Loucy (cell line): ENCODE measurements around the gene TAB2.
"Not testable (repeated sequence)": the region's sequence is repeated elsewhere in the genome, so short reads cannot be mapped to it uniquely, and the experiment has no call there.

Experiments
- H2AFZ ChIP-seq: fragments of 200-600 bp; sonication (generic); 2 replicates; pipeline ENCODE4 v1.6.0; 2016; ENCODE audit warnings: antibody characterized with exemption, mild to moderate bottlenecking, low read length, moderate library complexity
- H3F3A ChIP-seq: fragments of 200-600 bp; 2 replicates; pipeline ENCODE4 v1.6.0; 2016; ENCODE audit warnings: antibody characterized with exemption, low read depth, mild to moderate bottlenecking
- H3K27me3 ChIP-seq: fragments of 200-600 bp; sonication (generic); 2 replicates; pipeline ENCODE4 v1.6.1; 2014; ENCODE audit warnings: low read length, mild to moderate bottlenecking; ENCODE audit not compliant: insufficient read depth, poor library complexity, severe bottlenecking
- H3K36me3 ChIP-seq: fragments of 200-600 bp; sonication (generic); 2 replicates; pipeline ENCODE4 v1.6.1; 2016; ENCODE audit warnings: low read length; ENCODE audit not compliant: insufficient read depth
- H3K4me1 ChIP-seq: fragments of 200-600 bp; sonication (generic); 2 replicates; pipeline ENCODE4 v1.5.1; 2014; ENCODE audit warnings: low read length, mild to moderate bottlenecking; ENCODE audit not compliant: insufficient read depth, poor library complexity, severe bottlenecking
- H3K4me2 ChIP-seq: fragments of 200-600 bp; sonication (generic); 2 replicates; pipeline ENCODE4 v1.6.0; 2014; ENCODE audit warnings: antibody characterized with exemption, low read length, low read depth, mild to moderate bottlenecking; ENCODE audit not compliant: poor library complexity, severe bottlenecking
- H3K4me3 ChIP-seq: fragments of 200-600 bp; sonication (generic); 2 replicates; pipeline ENCODE4 v1.5.1; 2014; ENCODE audit warnings: low read length, mild to moderate bottlenecking, mixed read lengths; ENCODE audit not compliant: poor library complexity, severe bottlenecking
- H3K79me2 ChIP-seq: fragments of 200-600 bp; sonication (generic); 2 replicates; pipeline ENCODE4 v1.6.1; 2014; ENCODE audit warnings: low read length; ENCODE audit not compliant: insufficient read depth
- H3K9ac ChIP-seq: fragments of 200-600 bp; sonication (generic); 2 replicates; pipeline ENCODE4 v1.6.0; 2014; ENCODE audit warnings: mild to moderate bottlenecking, low read depth, low read length, moderate library complexity; ENCODE audit not compliant: poor library complexity, severe bottlenecking
- H3K9me2 ChIP-seq: fragments of 200-600 bp; sonication (generic); replicated peaks from 2 replicates; pipeline ENCODE4 v1.6.1; 2016; ENCODE audit warnings: low read depth, low read length, mixed read lengths
- H3K9me3 ChIP-seq: fragments of 200-600 bp; sonication (generic); 2 replicates; pipeline ENCODE4 v1.6.1; 2014; ENCODE audit warnings: mild to moderate bottlenecking, antibody characterized with exemption, low read length, low read depth; ENCODE audit not compliant: insufficient read depth
- H4K20me1 ChIP-seq: fragments of 200-600 bp; sonication (generic); 2 replicates; pipeline ENCODE4 v1.6.0; 2014; ENCODE audit warnings: antibody characterized with exemption, low read length, mild to moderate bottlenecking; ENCODE audit not compliant: insufficient read depth, poor library complexity, severe bottlenecking
- EZH2phosphoT487 ChIP-seq: fragments of 200-600 bp; IDR thresholded peaks from 2 replicates; pipeline ENCODE4 v1.6.1; 2018; ENCODE audit warnings: antibody characterized with exemption, mild to moderate bottlenecking, moderate library complexity, borderline replicate concordance
- TF ChIP-seq, protein P1 (sequence below): fragments of 200-600 bp; sonication (generic); conservative IDR thresholded peaks from 2 replicates; pipeline ENCODE4 v1.5.1; 2014; ENCODE audit warnings: mild to moderate bottlenecking, antibody characterized with exemption, low read length

Gene TAB2

GRCh38 chr6:149343501-149343900 lies 26.0 kb downstream of the TAB2 start:
- H3K36me3 ChIP-seq, result peaks cover 10% of the 10 kb centered on the region; the same call in 1 of the 2 replicates
- H4K20me1 ChIP-seq, result peaks cover 65% of the 10 kb centered on the region
- H3K9ac ChIP-seq, result no peak overlapping the region
- no peaks in the 10 kb centered on the region for H3F3A ChIP-seq
- no peaks in the 10 kb centered on the region for H3K9me3 ChIP-seq
- no peak overlapping the region for H2AFZ ChIP-seq
- no peak overlapping the region for H3K4me2 ChIP-seq
- no peaks in the 10 kb centered on the region for H3K9me2 ChIP-seq
- peaks cover 31% of the 10 kb centered on the region for H3K4me1 ChIP-seq
- TF ChIP-seq, protein P1, sequence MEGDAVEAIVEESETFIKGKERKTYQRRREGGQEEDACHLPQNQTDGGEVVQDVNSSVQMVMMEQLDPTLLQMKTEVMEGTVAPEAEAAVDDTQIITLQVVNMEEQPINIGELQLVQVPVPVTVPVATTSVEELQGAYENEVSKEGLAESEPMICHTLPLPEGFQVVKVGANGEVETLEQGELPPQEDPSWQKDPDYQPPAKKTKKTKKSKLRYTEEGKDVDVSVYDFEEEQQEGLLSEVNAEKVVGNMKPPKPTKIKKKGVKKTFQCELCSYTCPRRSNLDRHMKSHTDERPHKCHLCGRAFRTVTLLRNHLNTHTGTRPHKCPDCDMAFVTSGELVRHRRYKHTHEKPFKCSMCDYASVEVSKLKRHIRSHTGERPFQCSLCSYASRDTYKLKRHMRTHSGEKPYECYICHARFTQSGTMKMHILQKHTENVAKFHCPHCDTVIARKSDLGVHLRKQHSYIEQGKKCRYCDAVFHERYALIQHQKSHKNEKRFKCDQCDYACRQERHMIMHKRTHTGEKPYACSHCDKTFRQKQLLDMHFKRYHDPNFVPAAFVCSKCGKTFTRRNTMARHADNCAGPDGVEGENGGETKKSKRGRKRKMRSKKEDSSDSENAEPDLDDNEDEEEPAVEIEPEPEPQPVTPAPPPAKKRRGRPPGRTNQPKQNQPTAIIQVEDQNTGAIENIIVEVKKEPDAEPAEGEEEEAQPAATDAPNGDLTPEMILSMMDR, result no peak
- no peak for TF ChIP-seq EZH2phosphoT487
- H3K79me2 ChIP-seq, result peaks cover 94% of the 10 kb centered on the region
- H3K27me3 ChIP-seq, result no peaks in the 10 kb centered on the region
- no peak overlapping the region for H3K4me3 ChIP-seq

- peaks cover 20% of the 10 kb centered on the region for H3K4me1 ChIP-seq
- H3K4me3 ChIP-seq, result no peak overlapping the region
- H3K79me2 ChIP-seq, result peaks cover 90% of the 10 kb centered on the region
- no peak for TF ChIP-seq EZH2phosphoT487
- TF ChIP-seq, protein P1, result no peak
- H3K9me3 ChIP-seq, result no peaks in the 10 kb centered on the region
- no peak overlapping the region for H2AFZ ChIP-seq
- H3F3A ChIP-seq, result no peaks in the 10 kb centered on the region
- no peaks in the 10 kb centered on the region for H3K9me2 ChIP-seq
- no peak overlapping the region for H3K9ac ChIP-seq
- H3K36me3 ChIP-seq, result peaks cover 10% of the 10 kb centered on the region; the same call in 1 of the 2 replicates
- H4K20me1 ChIP-seq, result peaks cover 66% of the 10 kb centered on the region
- H3K4me2 ChIP-seq, result no peak overlapping the region
- H3K27me3 ChIP-seq, result no peaks in the 10 kb centered on the region
These were observed 28.6 kb downstream of the TAB2 start for GRCh38 chr6:149346078-149346477.

DNA sequence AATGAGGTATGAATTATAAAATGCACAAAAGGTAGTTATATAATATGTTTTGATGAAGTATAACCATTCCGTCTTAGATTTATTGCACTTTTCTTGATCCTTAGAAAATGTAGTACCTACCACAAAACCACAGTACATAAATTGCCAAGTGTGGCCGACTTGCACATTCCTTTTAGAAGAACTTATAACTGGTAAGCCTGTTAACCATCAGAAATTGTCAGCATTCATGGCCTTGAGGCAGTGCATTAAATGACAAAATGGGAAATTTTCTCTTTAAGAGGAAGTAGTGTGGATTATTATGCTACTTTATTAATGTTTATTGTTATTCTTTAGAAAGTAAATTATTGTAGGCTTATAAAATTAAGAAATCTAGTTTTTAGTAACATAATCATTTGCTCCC lies 29.6 kb downstream of the TAB2 start:
- TF ChIP-seq EZH2phosphoT487, result no peak
- TF ChIP-seq, protein P1, result no peak

GRCh38 chr6:149349279-149349678 lies 31.8 kb downstream of the TAB2 start:
- H3K9me3 ChIP-seq, H3K27me3 ChIP-seq, H3K9ac ChIP-seq, H3K4me1 ChIP-seq, H3F3A ChIP-seq, H3K36me3 ChIP-seq, H3K9me2 ChIP-seq, H2AFZ ChIP-seq, H3K4me2 ChIP-seq, H3K4me3 ChIP-seq: not testable (repeated sequence)
- Histone ChIP-seq H3K79me2 (peaks cover 90% of the 10 kb centered on the region), H4K20me1 (peaks cover 64% of the 10 kb centered on the region)

More for the DNA sequence above, 29.6 kb downstream of the TAB2 start:
- Histone ChIP-seq H3K36me3 (peaks cover 10% of the 10 kb centered on the region; the same call in 1 of the 2 replicates), H3K9ac (no peak overlapping the region), H3F3A (no peaks in the 10 kb centered on the region), H3K79me2 (peaks cover 90% of the 10 kb centered on the region), H3K9me2 (no peaks in the 10 kb centered on the region), H3K27me3 (no peaks in the 10 kb centered on the region), H3K4me2 (no peak overlapping the region), H3K4me3 (no peak overlapping the region), H4K20me1 (peaks cover 66% of the 10 kb centered on the region), H2AFZ (no peak overlapping the region), H3K9me3 (no peaks in the 10 kb centered on the region), H3K4me1 (peaks cover 11% of the 10 kb centered on the region)
